ENCODE measurements around the gene SWSAP1. TPM values are rescaled to one million over a fixed set of nuclear protein-coding genes. Genes with fewer than 3 reads are reported as not detected.

SWSAP1 gene
- total RNA-seq, 1 experiment from 2014 or later: 3.0 TPM

DNA sequence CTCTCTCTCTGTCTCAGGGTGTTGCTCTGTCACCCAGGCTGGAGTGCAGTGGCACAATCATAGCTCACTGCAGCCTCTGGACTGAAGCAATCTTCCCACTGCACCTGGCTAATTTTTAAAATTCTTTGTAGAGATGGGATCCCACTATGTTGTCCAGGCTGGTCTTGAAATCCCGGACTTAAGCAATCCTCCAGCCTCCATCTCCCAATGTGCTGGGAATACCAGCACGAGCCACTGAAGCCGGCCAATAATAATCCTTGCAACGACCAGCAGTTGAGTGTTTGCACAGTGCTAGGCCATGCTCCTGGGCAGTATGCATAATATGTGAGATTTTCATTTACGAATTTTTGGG lies 10.3 kb downstream of the SWSAP1 start:
- no peak for DNase-seq (ENCODE audit: low spot score)
- Mint-ChIP-seq H3K9me3 (peaks cover 3% of the 10 kb centered on the region; the same call in 1 of the 2 replicates), H3K4me3 (peak overlapping the region; percentile 91), H3K27ac (no peak overlapping the region), H3K27me3 (ENCODE audit: low read depth) (peaks cover 3% of the 10 kb centered on the region; the same call in 1 of the 2 replicates), H3K36me3 (peaks cover 4% of the 10 kb centered on the region), H3K4me1 (peaks cover 19% of the 10 kb centered on the region)
- no peak for ATAC-seq
- CTCF ChIA-PET: interaction anchor here (0.6 to 5.3 kb wide), 11 partner anchors 10 to 142 kb away, joined by 3 to 308 read pairs (median 35); partner anchors contain the start of genes CCDC159, ODAD3, PRKCSH and RGL3
- no peak for TF ChIP-seq TCF7 (CRISPR knock-in tag; IDR thresholded peaks at IDR 0.05; ENCODE audit: low read depth)
- TF ChIP-seq, protein P1, sequence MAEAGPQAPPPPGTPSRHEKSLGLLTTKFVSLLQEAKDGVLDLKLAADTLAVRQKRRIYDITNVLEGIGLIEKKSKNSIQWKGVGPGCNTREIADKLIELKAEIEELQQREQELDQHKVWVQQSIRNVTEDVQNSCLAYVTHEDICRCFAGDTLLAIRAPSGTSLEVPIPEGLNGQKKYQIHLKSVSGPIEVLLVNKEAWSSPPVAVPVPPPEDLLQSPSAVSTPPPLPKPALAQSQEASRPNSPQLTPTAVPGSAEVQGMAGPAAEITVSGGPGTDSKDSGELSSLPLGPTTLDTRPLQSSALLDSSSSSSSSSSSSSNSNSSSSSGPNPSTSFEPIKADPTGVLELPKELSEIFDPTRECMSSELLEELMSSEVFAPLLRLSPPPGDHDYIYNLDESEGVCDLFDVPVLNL (CRISPR knock-in tag; IDR thresholded peaks at IDR 0.05; ENCODE audit: borderline replicate concordance, low read depth): no peak
- no peak for TF ChIP-seq EMX1 (CRISPR knock-in tag; IDR thresholded peaks at IDR 0.05)
- TF ChIP-seq, protein P2, sequence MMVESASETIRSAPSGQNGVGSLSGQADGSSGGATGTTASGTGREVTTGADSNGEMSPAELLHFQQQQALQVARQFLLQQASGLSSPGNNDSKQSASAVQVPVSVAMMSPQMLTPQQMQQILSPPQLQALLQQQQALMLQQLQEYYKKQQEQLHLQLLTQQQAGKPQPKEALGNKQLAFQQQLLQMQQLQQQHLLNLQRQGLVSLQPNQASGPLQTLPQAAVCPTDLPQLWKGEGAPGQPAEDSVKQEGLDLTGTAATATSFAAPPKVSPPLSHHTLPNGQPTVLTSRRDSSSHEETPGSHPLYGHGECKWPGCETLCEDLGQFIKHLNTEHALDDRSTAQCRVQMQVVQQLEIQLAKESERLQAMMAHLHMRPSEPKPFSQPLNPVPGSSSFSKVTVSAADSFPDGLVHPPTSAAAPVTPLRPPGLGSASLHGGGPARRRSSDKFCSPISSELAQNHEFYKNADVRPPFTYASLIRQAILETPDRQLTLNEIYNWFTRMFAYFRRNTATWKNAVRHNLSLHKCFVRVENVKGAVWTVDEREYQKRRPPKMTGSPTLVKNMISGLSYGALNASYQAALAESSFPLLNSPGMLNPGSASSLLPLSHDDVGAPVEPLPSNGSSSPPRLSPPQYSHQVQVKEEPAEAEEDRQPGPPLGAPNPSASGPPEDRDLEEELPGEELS (CRISPR knock-in tag; IDR thresholded peaks at IDR 0.05): no peak
- no peak for TF ChIP-seq JUN (CRISPR knock-in tag; IDR thresholded peaks at IDR 0.05)
- TF ChIP-seq, protein P3, sequence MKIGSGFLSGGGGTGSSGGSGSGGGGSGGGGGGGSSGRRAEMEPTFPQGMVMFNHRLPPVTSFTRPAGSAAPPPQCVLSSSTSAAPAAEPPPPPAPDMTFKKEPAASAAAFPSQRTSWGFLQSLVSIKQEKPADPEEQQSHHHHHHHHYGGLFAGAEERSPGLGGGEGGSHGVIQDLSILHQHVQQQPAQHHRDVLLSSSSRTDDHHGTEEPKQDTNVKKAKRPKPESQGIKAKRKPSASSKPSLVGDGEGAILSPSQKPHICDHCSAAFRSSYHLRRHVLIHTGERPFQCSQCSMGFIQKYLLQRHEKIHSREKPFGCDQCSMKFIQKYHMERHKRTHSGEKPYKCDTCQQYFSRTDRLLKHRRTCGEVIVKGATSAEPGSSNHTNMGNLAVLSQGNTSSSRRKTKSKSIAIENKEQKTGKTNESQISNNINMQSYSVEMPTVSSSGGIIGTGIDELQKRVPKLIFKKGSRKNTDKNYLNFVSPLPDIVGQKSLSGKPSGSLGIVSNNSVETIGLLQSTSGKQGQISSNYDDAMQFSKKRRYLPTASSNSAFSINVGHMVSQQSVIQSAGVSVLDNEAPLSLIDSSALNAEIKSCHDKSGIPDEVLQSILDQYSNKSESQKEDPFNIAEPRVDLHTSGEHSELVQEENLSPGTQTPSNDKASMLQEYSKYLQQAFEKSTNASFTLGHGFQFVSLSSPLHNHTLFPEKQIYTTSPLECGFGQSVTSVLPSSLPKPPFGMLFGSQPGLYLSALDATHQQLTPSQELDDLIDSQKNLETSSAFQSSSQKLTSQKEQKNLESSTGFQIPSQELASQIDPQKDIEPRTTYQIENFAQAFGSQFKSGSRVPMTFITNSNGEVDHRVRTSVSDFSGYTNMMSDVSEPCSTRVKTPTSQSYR (CRISPR knock-in tag; IDR thresholded peaks at IDR 0.05): no peak
- no peak for TF ChIP-seq FOXJ3 (CRISPR knock-in tag; IDR thresholded peaks at IDR 0.05; ENCODE audit: borderline replicate concordance)
- no peak for TF ChIP-seq ZNF219 (CRISPR knock-in tag; IDR thresholded peaks at IDR 0.05; ENCODE audit: borderline replicate concordance)
- no peak for TF ChIP-seq SMAD4 (CRISPR knock-in tag; IDR thresholded peaks at IDR 0.05)
- TF ChIP-seq, protein P4, sequence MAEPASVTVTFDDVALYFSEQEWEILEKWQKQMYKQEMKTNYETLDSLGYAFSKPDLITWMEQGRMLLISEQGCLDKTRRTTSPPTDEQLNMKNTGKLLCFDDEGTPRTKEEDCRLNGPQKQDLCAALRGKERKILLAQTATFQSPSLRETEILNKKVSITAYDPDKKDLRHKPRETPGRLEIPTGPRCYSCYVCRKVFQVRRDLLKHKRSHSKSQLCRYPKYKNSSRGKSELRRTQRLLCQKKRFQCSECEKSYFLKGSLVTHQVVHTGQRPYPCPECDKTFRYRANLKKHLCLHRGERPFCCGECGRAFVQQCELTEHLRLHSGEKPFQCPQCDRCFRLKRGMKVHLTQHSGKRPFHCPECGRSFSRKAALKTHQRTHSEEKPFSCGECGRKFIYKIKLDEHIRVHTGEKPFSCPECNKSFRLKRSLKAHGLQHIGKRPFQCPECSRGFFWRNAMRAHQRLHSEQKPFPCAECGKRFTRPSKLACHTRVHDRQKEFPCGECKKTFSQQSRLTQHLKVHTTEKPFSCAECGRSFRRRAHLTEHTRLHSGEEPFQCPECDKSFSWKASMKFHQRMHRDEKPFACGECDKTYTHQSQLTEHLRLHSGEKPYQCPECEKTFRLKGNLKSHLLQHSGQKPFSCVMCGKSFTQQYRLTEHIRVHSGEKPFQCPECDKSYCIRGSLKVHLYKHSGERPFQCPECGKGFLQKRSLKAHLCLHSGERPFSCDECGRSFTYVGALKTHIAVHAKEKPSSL (CRISPR knock-in tag; conservative IDR thresholded peaks at IDR 0.05): no peak
- TF ChIP-seq MXD4 (CRISPR knock-in tag; IDR thresholded peaks at IDR 0.05; ENCODE audit: borderline replicate concordance): no peak
- TF ChIP-seq, protein P5, sequence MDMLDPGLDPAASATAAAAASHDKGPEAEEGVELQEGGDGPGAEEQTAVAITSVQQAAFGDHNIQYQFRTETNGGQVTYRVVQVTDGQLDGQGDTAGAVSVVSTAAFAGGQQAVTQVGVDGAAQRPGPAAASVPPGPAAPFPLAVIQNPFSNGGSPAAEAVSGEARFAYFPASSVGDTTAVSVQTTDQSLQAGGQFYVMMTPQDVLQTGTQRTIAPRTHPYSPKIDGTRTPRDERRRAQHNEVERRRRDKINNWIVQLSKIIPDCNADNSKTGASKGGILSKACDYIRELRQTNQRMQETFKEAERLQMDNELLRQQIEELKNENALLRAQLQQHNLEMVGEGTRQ (CRISPR knock-in tag; IDR thresholded peaks at IDR 0.05): no peak
- TF ChIP-seq RORB (CRISPR knock-in tag; IDR thresholded peaks at IDR 0.05): no peak
- no peak for TF ChIP-seq OVOL2 (CRISPR knock-in tag; IDR thresholded peaks at IDR 0.05; ENCODE audit: borderline replicate concordance)
- POLR2A ChIA-PET: interaction anchor here (0.6 to 5.9 kb wide), 3 partner anchors 36 to 95 kb away, joined by 5 to 115 read pairs (median 6); partner anchors contain the start of genes ODAD3, PRKCSH and RGL3

Data from WTC11 (cell line).